Measurements from ENCODE around the gene MIS18BP1. TPM values are rescaled to one million over a fixed set of nuclear protein-coding genes. Genes with fewer than 3 reads are reported as not detected.

MIS18BP1 gene
- total and polyA plus RNA-seq, 3 experiments from 2014 or later, result 25.2 to 28.7 (median 28.2) TPM

DNA sequence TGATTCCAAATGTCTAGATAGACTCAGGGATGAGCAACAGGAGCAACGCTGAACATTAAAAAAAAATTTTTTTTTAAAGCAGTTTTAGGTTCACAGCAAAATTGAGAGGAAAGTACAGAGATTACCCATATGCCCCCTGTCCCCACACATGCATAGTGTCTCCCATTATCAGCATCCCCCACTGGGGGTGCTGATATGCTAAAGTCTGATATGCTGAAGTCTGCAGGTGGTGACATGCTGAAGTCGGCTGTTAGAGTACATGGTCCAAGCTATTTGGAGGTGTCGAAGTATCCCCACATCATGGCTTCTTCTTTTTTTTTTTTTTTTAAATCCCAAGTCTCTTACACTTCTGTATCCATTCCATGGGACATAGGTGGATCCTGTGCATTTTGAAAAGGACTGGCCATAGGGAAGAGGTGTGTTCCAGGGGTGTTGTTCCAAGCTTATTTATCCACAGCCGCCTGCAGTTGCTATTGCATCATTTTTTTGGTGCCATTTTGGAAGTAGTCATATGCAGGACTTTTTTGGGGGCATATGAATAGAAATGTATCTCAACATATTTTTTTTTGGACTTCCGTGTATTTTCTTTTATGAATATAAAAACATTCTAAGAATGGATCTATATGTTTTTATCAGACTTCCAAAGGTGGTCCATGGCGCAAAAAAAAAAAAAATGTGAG is 19.0 kb upstream of the MIS18BP1 start:
- no peaks in the 10 kb centered on the region for H3K27me3 ChIP-seq (ENCODE audit: insufficient read depth, low read length, poor library complexity, severe bottlenecking)
- H3K27ac ChIP-seq (ENCODE audit: low read depth, low read length), result no peak overlapping the region
- no peaks in the 10 kb centered on the region for H3K36me3 Mint-ChIP-seq
- ChIA-PET POLR2A (no interaction called here), CTCF (interaction anchor here (0.9 kb wide), 1 partner anchor 19 kb away, joined by 4 read pairs; the partner anchor contains the start of gene MIS18BP1)
- no peaks in the 10 kb centered on the region for H3K9me3 Mint-ChIP-seq
- H3K9me3 ChIP-seq (ENCODE audit: low read length), result no peaks in the 10 kb centered on the region
- H3K4me1 ChIP-seq (ENCODE audit: insufficient read depth, low read length), result no peaks in the 10 kb centered on the region
- no peaks in the 10 kb centered on the region for H3K4me1 Mint-ChIP-seq
- no peaks in the 10 kb centered on the region for H3K36me3 ChIP-seq (ENCODE audit: insufficient read depth, low read length)
- no peak for DNase-seq
- no peaks in the 10 kb centered on the region for H3K27me3 Mint-ChIP-seq
- H3K4me3 ChIP-seq (ENCODE audit: low read length), result no peak overlapping the region
- H3K27ac Mint-ChIP-seq, result no peak overlapping the region
- H3K4me3 Mint-ChIP-seq, result no peak overlapping the region

DNA sequence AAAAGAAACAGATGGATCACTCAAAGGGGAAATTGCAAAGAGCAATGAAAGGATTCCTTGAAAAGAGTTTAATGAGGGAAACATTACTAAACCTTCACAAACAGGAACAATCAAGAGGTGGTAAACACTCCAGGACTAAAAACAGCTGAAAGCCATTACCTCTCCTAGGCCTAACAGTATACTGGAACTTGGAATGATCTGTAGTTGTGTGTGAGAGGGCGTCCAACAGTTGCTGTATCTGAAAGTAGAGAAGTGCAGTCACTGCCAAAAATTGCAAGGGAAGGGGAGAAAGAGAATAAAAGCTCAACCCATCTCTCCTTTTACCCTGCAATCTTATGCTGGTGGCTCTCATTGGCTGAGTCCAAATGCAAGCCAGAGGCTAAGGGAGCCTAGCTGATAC is 17.0 kb upstream of the MIS18BP1 start:
- no peak overlapping the region for H3K27ac ChIP-seq (ENCODE audit: low read depth, low read length)
- H3K9me3 ChIP-seq (ENCODE audit: low read length), result no peaks in the 10 kb centered on the region
- no peaks in the 10 kb centered on the region for H3K27me3 ChIP-seq (ENCODE audit: insufficient read depth, low read length, poor library complexity, severe bottlenecking)
- no peaks in the 10 kb centered on the region for H3K9me3 Mint-ChIP-seq
- no peak overlapping the region for H3K4me3 ChIP-seq (ENCODE audit: low read length)
- H3K27ac Mint-ChIP-seq, result peak overlapping the region in 2 of 8 donors; percentile 8 to 54
- no peaks in the 10 kb centered on the region for H3K4me1 ChIP-seq (ENCODE audit: insufficient read depth, low read length)
- POLR2A ChIA-PET, result no interaction called here
- no peaks in the 10 kb centered on the region for H3K36me3 ChIP-seq (ENCODE audit: insufficient read depth, low read length)
- CTCF ChIA-PET, result interaction anchor here (0.7 to 3.5 kb wide), 4 partner anchors 8 to 356 kb away, joined by 3 to 21 read pairs (median 3); no protein-coding TSS in a partner anchor
- peaks cover 0 to 3% of the 10 kb centered on the region in 2 donors for H3K27me3 Mint-ChIP-seq
- H3K4me1 Mint-ChIP-seq, result no peaks in the 10 kb centered on the region
- H3K4me3 Mint-ChIP-seq, result no peak overlapping the region
- H3K36me3 Mint-ChIP-seq, result no peaks in the 10 kb centered on the region
- DNase-seq, result no peak

DNA sequence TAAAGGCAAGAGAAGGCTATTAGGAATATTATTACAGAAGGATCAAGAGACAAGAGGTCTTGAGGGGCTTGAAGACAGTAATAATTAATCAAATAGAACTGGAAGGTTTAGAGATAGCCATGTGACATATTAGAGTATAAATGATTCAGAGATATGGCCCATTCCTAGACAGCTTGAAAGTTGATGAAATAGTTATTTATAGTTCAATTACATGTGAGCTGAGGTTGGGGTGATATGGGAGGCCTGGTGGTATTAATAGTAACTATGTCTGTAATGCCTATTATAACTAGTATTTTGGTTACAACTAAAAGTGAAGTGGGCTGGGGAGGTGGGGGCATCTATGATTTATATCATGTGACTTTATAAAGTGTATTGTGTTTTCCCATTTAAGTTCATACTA is 14.1 kb upstream of the MIS18BP1 start:
- Histone ChIP-seq H3K9me3 (ENCODE audit: low read length) (no peaks in the 10 kb centered on the region), H3K36me3 (ENCODE audit: insufficient read depth, low read length) (no peaks in the 10 kb centered on the region), H3K4me1 (ENCODE audit: insufficient read depth, low read length) (no peaks in the 10 kb centered on the region), H3K27ac (ENCODE audit: low read depth, low read length) (no peak overlapping the region), H3K4me3 (ENCODE audit: low read length) (no peak overlapping the region), H3K27me3 (ENCODE audit: insufficient read depth, low read length, poor library complexity, severe bottlenecking) (no peaks in the 10 kb centered on the region)
- H3K36me3 Mint-ChIP-seq, result peaks cover 0 to 4% (median 0%) of the 10 kb centered on the region in 3 donors
- DNase-seq, result no peak
- H3K4me3 Mint-ChIP-seq, result no peak overlapping the region
- peaks cover 1 to 3% of the 10 kb centered on the region in 2 donors for H3K27me3 Mint-ChIP-seq
- ChIA-PET CTCF (interaction anchor here (1.3 to 2.8 kb wide), 3 partner anchors 9 to 132 kb away, joined by 3 to 13 read pairs (median 6); partner anchors contain the start of genes FKBP3 and MIS18BP1), POLR2A (no interaction called here)
- no peak overlapping the region for H3K27ac Mint-ChIP-seq
- peaks cover 0 to 1% (median 0%) of the 10 kb centered on the region in 5 donors for H3K9me3 Mint-ChIP-seq
- no peaks in the 10 kb centered on the region for H3K4me1 Mint-ChIP-seq

DNA sequence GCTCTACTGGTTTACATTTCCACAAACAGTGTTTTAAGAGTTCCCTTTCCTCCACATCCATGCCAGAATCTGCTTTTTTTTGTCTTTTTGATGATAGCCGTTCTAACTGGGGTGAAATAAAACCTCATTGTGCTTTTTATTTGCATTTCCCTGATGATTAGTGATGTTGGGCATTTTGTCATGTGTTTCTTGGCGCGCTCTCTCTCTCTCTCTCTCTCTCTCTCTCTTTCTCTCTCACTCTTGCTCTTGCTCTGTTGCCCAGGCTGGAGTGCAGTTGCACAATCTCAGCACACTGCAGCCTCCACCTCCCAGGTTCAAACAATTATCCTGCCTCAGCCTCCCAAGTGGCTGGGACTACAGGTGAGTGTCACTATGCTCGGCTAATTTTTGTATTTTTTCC is 9.6 kb upstream of the MIS18BP1 start:
- Histone ChIP-seq H3K4me3 (ENCODE audit: low read length) (no peak overlapping the region), H3K4me1 (ENCODE audit: insufficient read depth, low read length) (no peaks in the 10 kb centered on the region), H3K9me3 (ENCODE audit: low read length) (peaks cover 18% of the 10 kb centered on the region), H3K27me3 (ENCODE audit: insufficient read depth, low read length, poor library complexity, severe bottlenecking) (no peaks in the 10 kb centered on the region), H3K27ac (ENCODE audit: low read depth, low read length) (no peak overlapping the region), H3K36me3 (ENCODE audit: insufficient read depth, low read length) (no peaks in the 10 kb centered on the region)
- ChIA-PET CTCF (interaction anchor here (1.2 kb wide), 1 partner anchor 8 kb away, joined by 3 read pairs; no protein-coding TSS in a partner anchor), POLR2A (no interaction called here)
- DNase-seq, result no peak
- Mint-ChIP-seq H3K9me3 (peaks cover 16 to 35% (median 31%) of the 10 kb centered on the region in 5 donors), H3K27me3 (peaks cover 2 to 3% of the 10 kb centered on the region in 2 donors), H3K27ac (peak overlapping the region in 1 of 8 donors; percentile 85), H3K4me3 (no peak overlapping the region), H3K4me1 (no peaks in the 10 kb centered on the region), H3K36me3 (peaks cover 0 to 40% (median 0%) of the 10 kb centered on the region in 3 donors)

DNA sequence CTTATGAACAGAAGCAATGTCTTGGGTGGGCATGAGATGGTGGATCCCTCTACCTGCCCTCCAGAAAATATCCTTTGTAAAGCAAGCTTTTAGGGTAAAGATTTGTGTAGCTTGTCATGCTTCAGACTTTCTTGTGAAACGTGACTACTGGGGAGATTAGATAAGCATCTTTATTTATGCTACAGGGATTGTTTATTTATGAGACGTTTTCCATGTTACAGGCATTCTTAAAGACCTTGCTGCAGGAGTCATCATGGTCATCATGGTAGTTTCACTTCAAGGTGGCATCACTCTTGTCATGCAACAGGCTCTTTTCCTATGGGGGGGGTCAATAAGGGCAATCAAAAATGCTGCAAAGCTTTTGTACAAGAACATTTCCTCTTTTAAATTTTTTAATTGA is 8.2 kb upstream of the MIS18BP1 start:
- peaks cover 0 to 40% (median 0%) of the 10 kb centered on the region in 3 donors for H3K36me3 Mint-ChIP-seq
- peaks cover 20 to 42% (median 40%) of the 10 kb centered on the region in 5 donors for H3K9me3 Mint-ChIP-seq

DNA sequence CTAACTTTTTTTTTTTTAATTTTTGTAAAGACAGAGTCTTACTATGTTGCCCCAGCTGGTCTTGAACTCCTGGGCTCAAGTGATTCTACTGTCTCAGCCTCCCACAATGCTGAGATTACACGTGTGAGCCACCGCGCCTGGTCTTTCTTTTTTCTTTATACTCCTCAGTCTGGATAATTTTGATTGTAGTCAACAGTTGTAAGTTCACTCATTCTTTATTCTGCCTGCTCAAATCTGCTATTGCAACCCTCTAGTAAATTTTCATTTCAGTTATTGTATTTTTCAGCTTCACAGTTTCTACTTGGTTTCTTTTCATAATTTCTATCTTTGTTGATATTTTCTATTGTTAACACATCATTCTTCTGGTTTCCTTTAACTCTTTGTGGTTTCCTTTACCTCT is 5.8 kb upstream of the MIS18BP1 start:
- peaks cover 0 to 3% (median 0%) of the 10 kb centered on the region in 3 donors for H3K4me1 Mint-ChIP-seq
- no peak overlapping the region for H3K4me3 Mint-ChIP-seq
- Histone ChIP-seq H3K9me3 (ENCODE audit: low read length) (peaks cover 20% of the 10 kb centered on the region), H3K4me1 (ENCODE audit: insufficient read depth, low read length) (peaks cover 5% of the 10 kb centered on the region), H3K27ac (ENCODE audit: low read depth, low read length) (no peak overlapping the region), H3K4me3 (ENCODE audit: low read length) (no peak overlapping the region), H3K36me3 (ENCODE audit: insufficient read depth, low read length) (no peaks in the 10 kb centered on the region), H3K27me3 (ENCODE audit: insufficient read depth, low read length, poor library complexity, severe bottlenecking) (no peaks in the 10 kb centered on the region)
- H3K27me3 Mint-ChIP-seq, result peaks cover 0 to 2% of the 10 kb centered on the region in 2 donors
- no peak for DNase-seq
- H3K36me3 Mint-ChIP-seq, result peaks cover 0 to 40% (median 0%) of the 10 kb centered on the region in 3 donors
- ChIA-PET CTCF (interaction anchor here (0.9 to 2.5 kb wide), 3 partner anchors 8 to 10 kb away, joined by 3 to 8 read pairs (median 3); no protein-coding TSS in a partner anchor), POLR2A (no interaction called here)
- no peak overlapping the region for H3K27ac Mint-ChIP-seq
- H3K9me3 Mint-ChIP-seq, result peaks cover 20 to 42% (median 40%) of the 10 kb centered on the region in 5 donors

More for the DNA sequence above, 8.2 kb upstream of the MIS18BP1 start:
- CTCF ChIA-PET, result interaction anchor here (1.2 to 1.7 kb wide), 2 partner anchors 8 to 9 kb away, joined by 3 to 8 read pairs; partner anchors contain the start of gene MIS18BP1
- no peaks in the 10 kb centered on the region for H3K36me3 ChIP-seq (ENCODE audit: insufficient read depth, low read length)
- peaks cover 2 to 3% of the 10 kb centered on the region in 2 donors for H3K27me3 Mint-ChIP-seq
- POLR2A ChIA-PET, result no interaction called here
- peaks cover 20% of the 10 kb centered on the region for H3K9me3 ChIP-seq (ENCODE audit: low read length)
- H3K27me3 ChIP-seq (ENCODE audit: insufficient read depth, low read length, poor library complexity, severe bottlenecking), result no peaks in the 10 kb centered on the region
- H3K4me1 Mint-ChIP-seq, result no peaks in the 10 kb centered on the region
- H3K27ac ChIP-seq (ENCODE audit: low read depth, low read length), result no peak overlapping the region
- H3K4me1 ChIP-seq (ENCODE audit: insufficient read depth, low read length), result no peaks in the 10 kb centered on the region
- no peak overlapping the region for H3K4me3 ChIP-seq (ENCODE audit: low read length)
- DNase-seq, result no peak
- H3K27ac Mint-ChIP-seq, result no peak overlapping the region
- no peak overlapping the region for H3K4me3 Mint-ChIP-seq

DNA sequence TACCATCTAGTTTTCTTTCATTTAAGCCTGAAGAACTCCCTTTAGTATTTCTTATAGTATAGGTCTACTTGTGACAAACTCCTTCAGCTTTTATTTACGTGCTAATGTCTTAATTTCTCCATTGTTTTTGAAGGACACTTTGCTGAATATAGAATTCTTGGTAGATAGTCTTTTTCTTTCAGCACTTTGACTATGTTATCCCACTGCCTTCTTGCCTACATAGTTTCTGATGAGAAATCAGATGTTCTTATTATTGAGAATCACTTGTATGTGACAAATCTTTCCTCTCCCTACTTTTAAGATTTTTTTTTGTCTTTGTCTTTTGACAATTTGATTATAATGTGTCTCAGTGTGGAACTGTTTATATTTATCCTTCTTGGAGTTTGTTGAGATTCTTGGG is 5.1 kb upstream of the MIS18BP1 start:
- Mint-ChIP-seq H3K27me3 (peaks cover 0 to 2% of the 10 kb centered on the region in 2 donors), H3K4me1 (peaks cover 0 to 5% (median 3%) of the 10 kb centered on the region in 3 donors), H3K9me3 (peaks cover 20 to 42% (median 40%) of the 10 kb centered on the region in 5 donors), H3K4me3 (no peak overlapping the region), H3K36me3 (peaks cover 0 to 40% (median 3%) of the 10 kb centered on the region in 3 donors), H3K27ac (no peak overlapping the region)
- no peaks in the 10 kb centered on the region for H3K36me3 ChIP-seq (ENCODE audit: insufficient read depth, low read length)
- H3K9me3 ChIP-seq (ENCODE audit: low read length), result peaks cover 20% of the 10 kb centered on the region
- peaks cover 6% of the 10 kb centered on the region for H3K4me1 ChIP-seq (ENCODE audit: insufficient read depth, low read length)
- H3K4me3 ChIP-seq (ENCODE audit: low read length), result no peak overlapping the region
- no peaks in the 10 kb centered on the region for H3K27me3 ChIP-seq (ENCODE audit: insufficient read depth, low read length, poor library complexity, severe bottlenecking)
- POLR2A ChIA-PET, result no interaction called here
- no peak for DNase-seq
- no peak overlapping the region for H3K27ac ChIP-seq (ENCODE audit: low read depth, low read length)
- CTCF ChIA-PET, result interaction anchor here (1.1 to 2.5 kb wide), 2 partner anchors 9 to 10 kb away, joined by 3 to 8 read pairs; no protein-coding TSS in a partner anchor

DNA sequence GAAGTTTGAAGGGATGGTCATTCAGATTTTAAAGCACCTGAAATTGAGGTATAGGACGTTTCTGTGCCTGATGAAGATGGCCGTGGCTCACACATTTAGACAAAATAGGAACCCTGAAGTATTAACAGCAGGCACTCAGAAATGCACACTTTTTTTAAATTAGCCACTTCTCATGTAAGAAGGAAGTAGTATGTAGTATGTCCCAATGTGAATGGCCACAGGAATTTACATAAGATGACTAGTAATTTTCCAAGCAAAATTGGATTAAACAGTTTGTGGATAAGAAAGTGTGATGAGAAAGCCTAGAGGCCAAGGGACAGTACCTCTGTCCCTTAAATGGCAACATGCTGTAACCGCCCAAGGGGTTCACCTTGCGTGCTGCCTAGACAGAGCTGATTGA is 1.8 kb upstream of the MIS18BP1 start:
- H3K27ac Mint-ChIP-seq, result peak overlapping the region in 1 of 8 donors; percentile 99
- POLR2A ChIA-PET, result no interaction called here
- H3K36me3 Mint-ChIP-seq, result peaks cover 0 to 19% (median 8%) of the 10 kb centered on the region in 3 donors
- CTCF ChIA-PET, result interaction anchor here (1.9 to 2.8 kb wide), 2 partner anchors 13 to 14 kb away, joined by 5 to 9 read pairs; no protein-coding TSS in a partner anchor
- peak overlapping the region in 4 of 7 donors; percentile 8 to 93 (median 74) for H3K4me3 Mint-ChIP-seq
- H3K36me3 ChIP-seq (ENCODE audit: insufficient read depth, low read length), result no peaks in the 10 kb centered on the region
- H3K4me3 ChIP-seq (ENCODE audit: low read length), result no peak overlapping the region
- peaks cover 26% of the 10 kb centered on the region for H3K4me1 ChIP-seq (ENCODE audit: insufficient read depth, low read length)
- H3K27me3 ChIP-seq (ENCODE audit: insufficient read depth, low read length, poor library complexity, severe bottlenecking), result no peaks in the 10 kb centered on the region
- H3K9me3 ChIP-seq (ENCODE audit: low read length), result peaks cover 20% of the 10 kb centered on the region
- DNase-seq, result no peak
- peaks cover 15 to 35% (median 26%) of the 10 kb centered on the region in 5 donors for H3K9me3 Mint-ChIP-seq
- H3K4me1 Mint-ChIP-seq, result peaks cover 23 to 27% (median 24%) of the 10 kb centered on the region in 3 donors
- no peak overlapping the region for H3K27ac ChIP-seq (ENCODE audit: low read depth, low read length)
- H3K27me3 Mint-ChIP-seq, result no peaks in the 10 kb centered on the region

Measured in CD8-positive, alpha-beta memory T cell (primary cell).